ENCODE data around the gene TNIK.

The TNIK gene

DNA sequence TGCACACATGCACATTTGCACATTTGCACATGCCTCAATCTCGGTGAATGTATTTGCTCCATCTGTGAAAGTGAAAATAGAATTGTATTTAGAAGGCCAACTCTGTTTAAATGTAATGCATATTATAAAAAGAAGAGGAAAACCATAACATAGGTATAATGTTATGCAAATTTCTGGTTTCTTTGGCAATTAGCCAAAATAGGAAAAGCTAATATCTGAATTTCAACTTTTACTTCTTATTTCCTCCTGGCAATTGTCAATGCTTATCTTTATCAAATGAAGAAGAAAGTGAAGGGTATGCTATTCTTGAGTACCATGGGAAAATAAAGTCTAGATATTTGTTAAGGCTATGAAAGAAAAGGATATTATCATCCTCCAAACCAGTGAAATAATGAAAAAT lies 357.0 kb downstream of the TNIK start:
- Histone ChIP-seq H3K27ac (no peak overlapping the region), H3K4me3 (no peak overlapping the region)

DNA sequence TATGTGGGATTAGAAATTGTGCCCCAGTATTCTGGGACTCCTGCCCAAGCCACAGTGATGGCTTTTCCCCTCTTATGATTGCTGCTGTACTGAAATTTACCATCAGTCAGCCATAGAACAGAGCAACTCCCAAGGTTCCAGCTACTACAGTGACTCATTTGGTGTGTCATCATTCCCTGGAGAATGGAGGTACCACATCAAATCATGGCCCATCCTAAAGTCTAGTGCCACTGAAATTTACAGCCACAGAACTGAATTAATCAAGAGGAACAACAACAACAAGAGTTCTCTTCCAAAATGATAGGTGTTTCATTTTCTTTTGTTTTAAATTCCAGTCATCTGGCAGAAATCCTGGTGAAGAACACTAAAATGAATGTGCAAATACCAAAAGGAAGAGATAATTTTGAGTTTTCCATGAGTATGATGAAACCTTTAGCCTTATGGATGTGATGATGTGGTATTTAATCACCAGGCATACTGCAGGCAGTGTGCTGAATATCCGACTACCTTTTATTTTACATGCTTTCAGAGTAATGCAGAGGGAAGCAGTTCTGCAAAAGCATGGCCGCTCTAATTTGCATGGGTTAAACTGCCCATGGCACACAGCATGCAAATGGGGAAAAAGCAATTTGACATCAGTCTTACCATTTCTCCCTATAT lies 358.1 kb downstream of the TNIK start:
- no peak overlapping the region for H3K27ac ChIP-seq
- no peak overlapping the region for H3K4me3 ChIP-seq

DNA sequence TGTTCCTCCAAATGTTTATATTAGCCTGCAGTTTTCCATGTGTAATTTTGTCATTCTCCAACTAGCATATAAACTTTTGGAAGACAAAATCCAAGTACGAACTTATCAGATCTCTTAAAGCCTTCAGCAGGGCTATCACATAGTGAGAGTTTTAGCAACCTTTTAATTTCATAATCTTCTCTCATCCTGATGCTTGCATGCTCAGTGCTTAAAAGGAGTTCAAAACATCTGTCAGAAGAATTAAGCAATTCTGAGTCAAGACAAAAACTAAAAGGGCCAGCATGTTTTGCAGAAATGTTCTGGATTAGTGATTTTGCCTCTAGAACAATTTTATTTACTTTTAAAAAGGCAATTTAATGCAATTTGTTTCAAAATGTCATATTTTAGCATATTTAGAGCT lies 360.3 kb downstream of the TNIK start:
- H3K27ac ChIP-seq, result no peak overlapping the region

DNA sequence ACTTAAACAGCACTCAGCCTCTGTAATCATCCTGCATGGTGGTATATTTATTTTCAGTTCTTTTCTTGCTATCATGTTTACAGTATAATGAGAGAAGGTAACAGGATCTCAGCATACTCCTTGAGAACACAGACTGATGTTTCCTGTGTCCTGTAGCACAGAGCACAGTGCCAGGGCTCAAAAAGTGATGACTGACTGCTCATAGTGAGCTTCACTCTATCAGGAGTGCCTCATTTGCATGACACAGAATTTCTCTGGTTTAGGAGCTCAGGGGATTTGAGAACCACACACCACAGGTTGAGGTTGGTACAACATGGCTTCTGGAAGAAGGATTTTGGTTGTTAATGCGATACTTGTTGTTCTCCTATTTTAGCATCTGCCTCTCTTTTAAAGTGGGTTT lies 365.1 kb downstream of the TNIK start:
- H3K27ac ChIP-seq, result no peak overlapping the region

More for the DNA sequence above, 360.3 kb downstream of the TNIK start:
- no peak overlapping the region for H3K4me3 ChIP-seq

DNA sequence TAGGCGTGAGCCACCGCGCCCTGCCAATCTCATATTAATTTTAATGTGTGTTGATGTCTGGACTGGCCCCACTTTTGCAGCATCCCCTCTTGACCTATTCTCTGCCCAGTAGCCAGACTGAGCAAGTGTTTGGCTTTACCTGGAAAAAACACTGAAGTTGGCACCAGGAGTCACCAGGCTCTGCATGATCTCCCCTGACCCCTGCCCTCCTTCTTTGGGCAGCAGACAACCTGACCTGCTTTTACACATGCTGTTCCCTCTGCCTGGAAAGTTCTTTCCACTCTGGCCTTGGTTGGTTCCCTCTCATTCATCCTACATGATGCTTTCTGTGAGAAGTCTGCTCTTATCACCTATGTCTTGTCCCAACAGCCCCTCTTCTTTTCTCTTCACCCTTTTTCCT lies 365.8 kb downstream of the TNIK start:
- H3K27ac ChIP-seq, result no peak overlapping the region
- H3K4me3 ChIP-seq, result no peak overlapping the region

More for the DNA sequence above, 365.1 kb downstream of the TNIK start:
- H3K4me3 ChIP-seq, result no peak overlapping the region

DNA sequence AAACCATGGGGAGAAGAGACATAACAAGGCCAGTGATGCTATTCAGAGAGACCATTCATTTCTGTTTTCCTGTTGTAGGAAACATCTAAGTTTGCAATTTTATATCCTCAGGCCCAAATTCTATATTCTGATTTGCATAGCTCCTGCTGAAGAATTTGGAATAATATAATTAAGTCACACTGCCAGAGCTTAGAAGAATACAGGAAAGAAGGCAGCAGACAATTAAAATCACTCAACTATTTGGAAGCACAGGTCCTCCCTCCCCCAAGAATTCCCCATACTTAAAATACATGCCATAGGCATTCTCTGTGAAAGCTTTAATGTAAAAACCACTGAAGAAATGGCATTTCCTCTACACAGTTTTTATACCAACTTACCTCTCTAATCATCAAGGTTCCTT lies 366.7 kb downstream of the TNIK start:
- H3K4me3 ChIP-seq, result no peak overlapping the region
- no peak overlapping the region for H3K27ac ChIP-seq

DNA sequence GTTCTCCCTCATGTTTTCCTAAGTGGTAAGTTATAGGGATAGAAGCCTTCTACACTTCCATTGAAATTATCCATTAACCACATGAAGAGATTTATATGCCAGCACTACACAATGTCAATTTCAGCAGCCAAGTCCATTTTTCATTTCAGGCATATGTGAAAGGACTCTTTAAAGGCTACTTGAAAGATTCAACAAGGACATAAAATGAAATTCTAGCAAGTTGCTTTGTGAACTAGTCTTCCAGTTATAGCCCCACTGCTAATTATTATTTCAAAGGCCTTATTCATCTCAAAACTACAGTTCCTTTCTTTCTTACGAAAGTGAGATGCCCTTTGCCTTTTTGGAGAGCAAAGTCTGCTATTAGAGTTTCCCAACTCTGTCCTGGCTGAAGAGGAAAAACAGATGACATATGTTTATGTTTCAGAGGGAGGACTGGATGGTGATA lies 367.7 kb downstream of the TNIK start:
- H3K27ac ChIP-seq, result no peak overlapping the region
- no peak overlapping the region for H3K4me3 ChIP-seq

DNA sequence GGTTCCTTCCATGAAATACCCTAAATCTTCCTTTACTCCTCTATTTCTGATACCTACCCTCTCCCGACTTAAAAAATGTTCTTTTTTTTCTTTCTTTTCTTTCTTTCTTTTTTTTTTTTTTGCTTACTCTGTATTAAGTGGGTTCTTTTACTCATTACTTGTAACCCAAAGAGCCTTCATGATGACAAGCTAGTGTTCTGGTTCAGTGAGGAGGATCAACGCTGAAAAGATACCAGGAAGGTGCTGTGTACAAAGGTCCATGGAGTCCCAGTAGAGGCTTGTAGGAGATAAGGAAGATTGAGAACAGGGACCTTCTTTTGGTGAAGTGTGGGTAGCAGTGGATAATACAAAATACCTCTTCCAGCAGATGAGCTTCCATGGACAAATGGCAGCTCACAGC lies 369.9 kb downstream of the TNIK start:
- H3K4me3 ChIP-seq, result no peak overlapping the region
- no peak overlapping the region for H3K27ac ChIP-seq

DNA sequence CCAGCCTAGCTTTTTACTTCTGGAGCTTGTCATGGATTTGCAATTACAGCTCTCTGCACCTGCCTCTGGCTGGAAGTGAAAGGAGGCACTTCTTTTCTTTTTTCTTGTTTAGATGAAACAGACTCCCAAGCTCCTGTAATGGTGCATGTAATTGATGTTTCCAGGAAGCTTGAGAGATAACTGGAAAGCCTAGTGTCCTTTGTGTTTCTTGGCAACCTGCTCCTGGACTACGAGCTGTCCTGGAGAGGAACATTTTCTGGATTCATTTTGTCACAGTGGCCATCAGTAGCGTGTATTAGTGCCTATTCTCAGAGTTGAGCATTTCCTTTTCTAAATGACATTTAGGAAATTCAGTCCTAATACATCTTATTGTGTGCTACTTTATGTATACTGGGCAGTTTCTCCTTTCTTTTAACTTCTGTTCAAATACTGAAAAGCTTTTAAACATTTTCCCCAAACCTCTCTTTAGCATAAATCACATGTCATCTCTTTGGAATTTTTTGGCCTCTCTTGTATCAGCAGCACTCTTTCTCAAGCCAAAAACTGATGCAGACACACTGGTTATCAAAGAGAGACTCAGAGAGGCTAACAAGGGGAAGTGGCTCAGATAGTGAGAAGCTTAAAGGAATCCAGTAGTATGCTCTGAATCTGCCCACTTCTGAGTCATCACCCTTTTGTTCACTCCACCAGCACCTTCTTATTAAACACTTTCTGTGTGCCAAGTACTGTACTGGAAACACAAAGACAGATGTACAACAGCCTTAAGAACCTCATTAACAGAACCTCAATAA lies 371.0 kb downstream of the TNIK start:
- H3K4me3 ChIP-seq, result no peak overlapping the region
- H3K27ac ChIP-seq, result no peak overlapping the region

DNA sequence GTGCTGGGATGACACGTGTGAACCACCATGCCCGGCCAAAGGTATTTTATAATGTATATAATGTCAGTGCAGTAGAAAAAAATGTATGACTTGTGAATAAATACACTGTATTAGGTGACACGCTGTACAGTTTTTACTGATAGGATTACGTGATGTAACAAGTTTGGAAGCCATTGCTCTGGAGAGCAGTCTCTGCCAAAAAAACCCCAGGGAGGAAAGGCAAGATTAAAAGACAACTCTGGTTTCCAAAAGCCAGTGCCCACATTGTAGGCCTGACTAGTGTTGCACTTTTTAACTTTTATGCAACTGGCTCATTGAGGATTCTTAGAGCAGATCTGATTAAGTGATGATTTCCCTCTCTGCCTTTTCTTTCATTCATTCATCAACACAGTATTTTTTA lies 371.7 kb downstream of the TNIK start:
- H3K27ac ChIP-seq, result no peak overlapping the region
- no peak overlapping the region for H3K4me3 ChIP-seq

DNA sequence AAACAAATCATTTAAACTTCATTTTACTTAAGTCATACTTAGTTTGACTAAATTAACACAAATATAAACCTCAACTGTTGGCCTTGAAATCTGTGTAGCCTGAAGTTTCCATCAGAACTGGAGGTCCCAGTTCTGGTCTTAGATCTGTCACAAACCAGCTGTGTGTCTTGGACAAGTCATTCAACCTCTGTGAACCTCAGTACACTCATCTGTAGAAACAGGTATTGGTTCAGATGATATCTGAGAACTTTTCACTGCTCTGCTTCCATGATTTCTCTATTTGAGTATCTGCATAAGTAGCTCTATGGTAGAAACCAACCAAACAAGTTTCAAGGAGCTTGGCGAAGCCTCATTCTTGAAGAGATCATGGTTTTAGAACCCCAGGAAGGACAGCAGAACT lies 373.3 kb downstream of the TNIK start:
- Histone ChIP-seq H3K27ac (no peak overlapping the region), H3K4me3 (no peak overlapping the region)

DNA sequence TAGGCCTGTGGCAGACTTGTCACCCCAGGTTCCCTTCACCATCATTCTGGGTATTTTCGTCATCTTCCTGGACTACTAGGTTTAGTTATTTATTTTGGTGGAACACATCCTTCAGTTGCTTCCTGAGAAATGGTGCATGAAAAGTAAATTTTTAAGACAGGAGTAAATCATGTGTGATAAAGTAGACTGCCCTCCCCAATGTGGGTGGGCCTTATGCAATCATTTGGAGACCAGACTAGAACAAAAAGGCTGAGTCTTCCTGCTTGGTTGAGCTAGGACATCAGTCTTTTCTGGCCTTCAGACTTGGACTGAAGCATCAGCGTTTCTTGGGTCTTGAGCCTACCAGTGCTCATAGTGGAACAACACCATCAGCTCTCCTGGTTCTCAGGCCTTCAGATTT lies 382.9 kb downstream of the TNIK start:
- H3K27ac ChIP-seq, result no peak overlapping the region
- no peak overlapping the region for H3K4me3 ChIP-seq

DNA sequence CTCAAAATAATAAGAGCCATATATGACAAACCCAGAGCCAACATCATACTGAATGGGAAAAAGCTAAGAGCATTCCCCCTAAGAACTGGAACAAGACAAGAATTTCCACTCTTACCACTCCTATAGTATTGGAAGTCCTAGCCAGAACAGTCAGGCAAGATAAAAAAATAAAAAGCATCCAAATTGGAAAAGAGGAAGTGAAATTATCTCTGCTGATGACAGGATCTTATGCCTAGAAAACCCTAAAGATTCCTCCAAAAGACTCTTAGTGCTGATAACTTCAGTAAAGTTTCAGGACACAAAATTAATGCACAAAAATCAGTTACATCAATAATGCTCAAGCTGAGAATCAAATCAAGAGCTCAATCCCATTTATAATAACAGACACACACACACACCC lies 387.8 kb downstream of the TNIK start:
- Histone ChIP-seq H3K4me3 (no peak overlapping the region), H3K27ac (no peak overlapping the region)

DNA sequence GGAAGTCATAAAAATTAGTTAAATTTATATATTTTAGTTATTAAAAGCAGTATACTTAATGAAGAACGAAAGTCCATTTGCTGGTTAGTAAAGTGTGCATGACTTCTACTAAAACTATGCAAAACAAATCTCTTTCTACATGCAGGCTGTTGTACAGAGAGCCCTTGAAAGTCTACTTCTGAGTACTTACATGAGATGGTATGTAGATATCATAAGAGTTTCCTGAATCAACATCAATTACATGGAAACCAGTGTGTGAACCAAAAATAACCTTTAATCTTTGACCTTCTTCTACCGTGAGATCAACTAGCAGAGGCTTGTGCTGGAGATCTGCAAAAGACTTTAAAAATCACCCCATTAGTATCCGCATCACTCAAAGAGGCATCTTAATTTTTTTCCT lies 391.5 kb downstream of the TNIK start:
- Histone ChIP-seq H3K27ac (no peak overlapping the region), H3K4me3 (no peak overlapping the region)

DNA sequence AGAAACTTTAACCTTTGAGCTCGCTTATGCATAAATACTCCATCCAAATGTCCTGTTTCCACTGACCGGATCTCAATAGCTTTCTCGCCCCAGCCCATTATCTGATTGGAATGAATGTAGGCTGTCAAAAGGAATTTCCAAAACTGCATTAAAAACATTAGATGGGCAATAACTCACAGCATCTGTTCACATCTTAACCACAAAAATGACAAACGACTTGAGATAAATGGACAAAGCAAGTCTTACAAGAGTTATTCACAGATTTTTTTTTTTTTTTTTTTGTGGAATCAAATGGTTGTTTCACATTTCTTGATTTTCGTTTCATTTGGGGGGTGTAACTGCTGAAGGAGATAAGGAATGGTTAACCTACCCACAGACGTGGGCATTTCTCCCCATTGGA lies 394.0 kb downstream of the TNIK start:
- no peak overlapping the region for H3K4me3 ChIP-seq

DNA sequence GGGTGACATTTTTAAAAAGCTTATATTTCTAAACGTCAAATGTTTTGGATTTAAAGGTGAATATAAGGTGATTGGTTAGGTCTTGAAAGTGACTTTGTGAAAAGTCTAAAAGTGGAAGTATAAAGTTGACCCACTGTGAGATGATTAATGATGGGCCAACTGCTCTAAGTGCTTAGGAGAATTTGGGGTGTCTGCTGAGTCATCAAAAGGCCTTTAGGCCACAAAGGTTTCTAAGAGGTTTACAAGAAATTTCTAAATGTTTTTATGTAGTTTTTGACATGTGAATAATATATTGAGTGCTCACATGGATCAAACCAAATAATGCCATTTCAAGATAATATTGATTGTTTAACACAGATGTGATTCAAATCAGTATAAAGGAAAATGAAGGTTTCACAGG lies 394.5 kb downstream of the TNIK start:
- Histone ChIP-seq H3K4me3 (no peak overlapping the region), H3K27ac (no peak overlapping the region)

More for the DNA sequence above, 394.0 kb downstream of the TNIK start:
- no peak overlapping the region for H3K27ac ChIP-seq

DNA sequence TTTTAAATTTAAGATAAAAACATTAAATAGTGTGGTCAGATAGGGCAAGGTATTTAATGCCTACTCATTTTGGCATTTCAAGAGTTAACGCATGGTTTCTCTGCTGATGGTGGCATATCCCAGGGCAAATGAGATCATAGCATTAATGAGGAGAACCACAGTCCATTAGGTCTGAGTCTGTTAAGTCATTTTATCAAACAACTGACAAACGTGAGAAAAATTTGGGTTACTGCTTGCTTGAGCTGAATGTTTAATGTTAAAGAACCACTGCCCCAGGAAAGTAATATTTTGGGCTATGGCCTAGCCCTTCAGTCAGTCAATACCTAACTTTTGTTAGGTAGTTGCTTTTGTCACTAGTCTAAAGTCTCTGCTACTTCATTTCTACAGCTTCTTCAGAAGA lies 395.7 kb downstream of the TNIK start:
- Histone ChIP-seq H3K27ac (no peak overlapping the region), H3K4me3 (no peak overlapping the region)

DNA sequence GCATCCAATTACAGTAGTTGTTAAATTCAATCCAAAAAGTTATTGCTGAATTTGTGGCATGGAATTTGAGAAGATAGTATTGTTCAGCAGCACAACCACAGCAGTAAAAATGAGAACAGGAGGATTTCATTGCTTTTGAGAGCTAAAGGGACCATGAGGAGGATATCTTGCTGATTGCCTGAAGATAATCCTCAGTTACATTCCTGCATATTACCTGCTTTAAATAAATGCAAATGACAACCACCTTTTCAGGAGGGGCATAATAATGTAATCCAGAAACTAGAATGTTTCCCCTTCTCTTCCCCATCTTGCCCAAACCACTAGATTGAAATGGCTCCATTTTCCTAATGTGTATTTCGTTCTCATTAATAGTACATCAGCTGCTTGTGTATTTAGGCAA lies 398.5 kb downstream of the TNIK start:
- Histone ChIP-seq H3K4me3 (no peak overlapping the region), H3K27ac (no peak overlapping the region)

DNA sequence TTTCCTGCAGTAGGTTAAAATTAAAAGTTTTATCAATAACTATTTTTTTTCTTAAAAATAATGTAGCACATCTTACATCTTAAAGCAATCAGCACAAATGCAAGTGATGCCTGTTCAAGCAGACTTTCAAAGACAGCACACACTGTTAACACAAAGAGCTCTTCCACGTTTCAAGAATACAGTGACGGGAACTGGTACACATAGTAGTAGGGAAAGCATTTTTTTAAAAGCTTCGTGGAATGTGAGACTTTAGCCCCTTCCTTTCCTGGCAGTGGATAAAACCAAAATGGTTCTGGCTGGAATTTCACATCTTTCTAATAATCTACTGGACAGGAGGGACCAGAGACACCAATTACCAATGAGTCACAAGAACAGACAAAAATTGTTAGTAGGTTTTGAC lies 400.2 kb downstream of the TNIK start:
- H3K27ac ChIP-seq, result no peak overlapping the region
- H3K4me3 ChIP-seq, result no peak overlapping the region

DNA sequence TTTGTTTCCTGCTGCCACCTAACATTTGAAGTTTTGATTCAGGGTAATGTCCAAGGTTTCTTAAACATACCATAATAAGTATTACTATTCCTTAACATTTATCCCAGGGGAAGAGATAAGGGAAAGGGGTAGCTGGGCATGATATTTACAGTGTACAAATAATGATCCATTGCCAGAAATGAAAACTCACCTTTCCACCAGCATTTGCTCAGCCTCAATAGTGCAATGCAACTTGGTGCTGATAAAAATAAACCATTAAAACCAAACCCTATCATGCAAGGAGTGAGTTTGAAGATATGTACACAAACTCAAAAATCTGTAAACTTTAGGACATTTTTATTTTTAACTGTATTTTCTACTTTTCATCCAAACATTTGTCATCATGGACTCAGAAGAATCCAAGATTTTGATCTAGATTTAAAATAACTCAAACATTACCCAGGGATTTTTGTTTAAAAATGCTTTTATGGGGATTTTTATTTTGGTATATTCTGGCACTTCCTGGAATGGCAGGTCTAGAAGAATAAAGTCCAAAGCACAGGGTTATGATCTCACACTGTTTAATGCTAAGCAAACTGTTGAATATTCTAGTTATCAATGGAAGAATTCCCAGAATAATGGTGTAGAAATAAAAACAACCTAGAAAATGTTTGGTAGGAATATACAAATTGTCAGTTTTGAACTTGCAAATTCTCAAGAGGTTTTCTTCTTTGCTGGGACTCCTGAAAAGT lies 401.2 kb downstream of the TNIK start:
- no peak overlapping the region for H3K4me3 ChIP-seq
- no peak overlapping the region for H3K27ac ChIP-seq

DNA sequence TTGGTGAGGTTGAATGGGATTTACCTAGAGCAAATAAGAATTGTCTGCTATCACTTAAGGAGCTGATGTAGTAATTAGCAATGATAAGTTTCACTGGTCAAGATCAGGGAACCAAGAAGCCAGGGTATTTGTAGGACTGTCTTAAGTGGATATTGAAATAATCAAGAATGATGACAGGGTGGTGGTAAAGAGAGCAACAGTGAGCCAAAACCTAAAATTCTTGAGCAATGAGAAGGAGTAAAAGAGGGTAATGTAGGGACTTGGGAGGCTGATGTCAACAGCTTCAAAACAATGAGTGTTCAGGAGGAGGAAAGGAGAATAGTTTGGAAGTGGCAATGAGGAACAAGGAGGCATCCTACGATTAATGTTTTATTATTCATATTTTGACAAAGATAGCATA lies 402.1 kb downstream of the TNIK start:
- Histone ChIP-seq H3K27ac (no peak overlapping the region), H3K4me3 (no peak overlapping the region)

Measured in skin epidermis (tissue), 12 donors.